Suprapubic skin (tissue), 4 donors: ENCODE data around the gene TLE1. TPM values are rescaled to one million over a fixed set of nuclear protein-coding genes. Genes with fewer than 3 reads are reported as not detected.

Source experiments
- DNase-seq, 2 donors: peaks; one replicate each; pipeline ENCODE4 v3.0.0-alpha.2; 2019; ENCODE audit warnings: low spot score in 2 of 2
- H3K27ac ChIP-seq: fragments of 200-600 bp; sonication (generic); one replicate; pipeline ENCODE4 v1.5.1; 2019
- H3K27me3 ChIP-seq: fragments of 200-600 bp; sonication (generic); one replicate; pipeline ENCODE4 v1.5.1; 2019
- H3K36me3 ChIP-seq: fragments of 200-600 bp; sonication (generic); one replicate; pipeline ENCODE4 v1.5.1; 2019
- H3K4me1 ChIP-seq: fragments of 200-600 bp; sonication (generic); one replicate; pipeline ENCODE4 v1.5.1; 2019
- H3K4me3 ChIP-seq: fragments of 200-600 bp; sonication (generic); one replicate; pipeline ENCODE4 v1.5.1; 2019; ENCODE audit warnings: mild to moderate bottlenecking
- H3K9me3 ChIP-seq: fragments of 200-600 bp; sonication (generic); one replicate; pipeline ENCODE4 v1.5.1; 2019
- CTCF ChIP-seq, 2 donors: fragments of 200-600 bp in 1 of 2; fragments of 450-650 bp in 1 of 2; sonication (generic) in 1 of 2; IDR thresholded peaks; one replicate each; pipeline ENCODE4 v1.5.1; 2016 to 2019; ENCODE audit warnings: antibody characterized with exemption in 2 of 2, mild to moderate bottlenecking in 1 of 2, moderate library complexity in 1 of 2
- EP300 ChIP-seq: sonication (generic); formaldehyde crosslinking; IDR thresholded peaks from one replicate; pipeline ENCODE4 v1.6.1; 2017; ENCODE audit warnings: antibody characterized with exemption
- POLR2A ChIP-seq, 2 donors: fragments of 450-650 bp; IDR thresholded peaks; one replicate each; pipeline ENCODE4 v1.6.1; 2017; ENCODE audit warnings: antibody characterized with exemption in 2 of 2, mild to moderate bottlenecking in 2 of 2, moderate library complexity in 2 of 2
- POLR2AphosphoS5 ChIP-seq, 3 donors: sonication (generic); formaldehyde crosslinking; IDR thresholded peaks; one replicate each; pipeline ENCODE4 v1.6.1; 2017; ENCODE audit warnings: antibody characterized with exemption in 3 of 3
- WGBS: methylation state at CpG from one replicate; pipeline ENCODE4 v1.1.5; 2018; 5-methylcytosine and 5-hydroxymethylcytosine counted together
- total RNA-seq, 4 donors: library from RNA; depleted of rRNA; stranded (reverse); fragments of >200 nt; gene quantifications; one replicate each; pipeline ENCODE4 v1.1.0, GENCODE V29; 2016

Gene TLE1
- total RNA-seq, 4 donors from 2014 or later, result 34.8 to 73.5 (median 47.5) TPM

- TF ChIP-seq POLR2A (IDR thresholded peaks at IDR 0.05), result no peak
- Histone ChIP-seq H3K36me3 (peaks cover 30% of the 10 kb centered on the region), H3K4me1 (peaks cover 9% of the 10 kb centered on the region), H3K27ac (no peak overlapping the region), H3K4me3 (no peak overlapping the region), H3K9me3 (no peaks in the 10 kb centered on the region), H3K27me3 (no peaks in the 10 kb centered on the region)
- no peak for DNase-seq
- 90% methylated on average over 7 of the region's 7 CpGs for WGBS
These were observed 58.1 kb downstream of the TLE1 start for GRCh38 chr9:81631218-81631745.

DNA sequence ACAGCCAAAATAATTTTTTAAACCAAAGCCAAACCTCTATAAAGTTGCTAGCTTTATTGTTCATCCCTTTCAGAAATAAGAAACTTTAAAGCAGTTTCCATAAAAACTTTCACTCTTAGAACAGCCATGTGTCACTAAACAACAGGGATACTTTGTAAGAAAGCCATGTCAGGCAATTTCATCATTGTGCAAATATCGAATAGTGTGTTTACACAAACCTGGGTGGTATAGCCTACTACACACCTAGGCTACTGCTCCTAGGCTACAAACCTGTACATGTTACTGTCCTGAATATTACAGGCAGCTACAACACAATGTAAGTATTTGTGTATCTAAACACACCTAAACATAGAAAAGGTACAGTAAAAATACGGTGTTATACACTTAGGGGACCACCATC, 59.9 kb downstream of the TLE1 start:
- 90% methylated on average over 2 of the region's 2 CpGs for WGBS
- Histone ChIP-seq H3K36me3 (peaks cover 27% of the 10 kb centered on the region), H3K9me3 (no peaks in the 10 kb centered on the region), H3K4me1 (peaks cover 9% of the 10 kb centered on the region), H3K27ac (no peak overlapping the region), H3K27me3 (no peaks in the 10 kb centered on the region), H3K4me3 (no peak overlapping the region)
- TF ChIP-seq POLR2AphosphoS5 (IDR thresholded peaks at IDR 0.05) (no peak), POLR2A (IDR thresholded peaks at IDR 0.05) (no peak), EP300 (no peak), CTCF (IDR thresholded peaks at IDR 0.05) (no peak)
- no peak for DNase-seq

- peaks cover 23% of the 10 kb centered on the region for H3K36me3 ChIP-seq
- TF ChIP-seq CTCF (IDR thresholded peaks at IDR 0.05), result no peak
- no peak for TF ChIP-seq EP300
- no peak for TF ChIP-seq POLR2A (IDR thresholded peaks at IDR 0.05)
- no peak for TF ChIP-seq POLR2AphosphoS5 (IDR thresholded peaks at IDR 0.05)
- H3K27me3 ChIP-seq, result no peaks in the 10 kb centered on the region
- H3K27ac ChIP-seq, result no peak overlapping the region
- no peaks in the 10 kb centered on the region for H3K9me3 ChIP-seq
- no peak for DNase-seq
- no peak overlapping the region for H3K4me3 ChIP-seq
- 91% methylated on average over 5 of the region's 5 CpGs for WGBS
- peaks cover 9% of the 10 kb centered on the region for H3K4me1 ChIP-seq
These were observed 60.5 kb downstream of the TLE1 start for GRCh38 chr9:81628897-81629296.

- DNase-seq, result no peak
- Histone ChIP-seq H3K4me1 (peaks cover 9% of the 10 kb centered on the region), H3K36me3 (peaks cover 16% of the 10 kb centered on the region), H3K27ac (no peak overlapping the region), H3K4me3 (no peak overlapping the region), H3K27me3 (no peaks in the 10 kb centered on the region), H3K9me3 (no peaks in the 10 kb centered on the region)
- WGBS, result 67% methylated on average over 3 of the region's 3 CpGs
- TF ChIP-seq EP300, result no peak
These were observed 61.9 kb downstream of the TLE1 start for GRCh38 chr9:81627481-81627880.

DNA sequence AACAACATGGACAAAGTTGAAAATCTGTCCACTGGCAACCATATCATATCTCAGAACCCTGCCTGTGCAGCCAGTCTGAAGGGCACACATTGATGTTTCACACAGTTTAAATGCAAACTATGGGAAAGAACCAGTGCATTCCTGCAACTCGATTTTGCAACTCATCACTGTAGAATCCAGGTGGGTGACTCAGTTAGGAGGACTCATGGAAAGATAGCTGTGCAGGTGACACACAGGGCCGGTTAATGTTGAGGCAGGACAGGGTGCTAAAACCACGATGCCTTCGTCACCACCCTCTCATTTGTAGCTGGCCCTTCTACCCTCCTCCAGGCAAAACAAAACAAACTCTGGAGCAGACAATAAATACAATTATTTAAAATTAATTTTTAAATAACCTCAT, 62.8 kb downstream of the TLE1 start:
- no peak for DNase-seq
- H3K36me3 ChIP-seq, result peaks cover 7% of the 10 kb centered on the region
- peaks cover 9% of the 10 kb centered on the region for H3K4me1 ChIP-seq
- H3K4me3 ChIP-seq, result no peak overlapping the region
- 58% methylated on average over 4 of the region's 4 CpGs for WGBS
- H3K27ac ChIP-seq, result no peak overlapping the region
- H3K27me3 ChIP-seq, result no peaks in the 10 kb centered on the region
- H3K9me3 ChIP-seq, result no peaks in the 10 kb centered on the region
- TF ChIP-seq EP300 (no peak), POLR2AphosphoS5 (IDR thresholded peaks at IDR 0.05) (no peak), POLR2A (IDR thresholded peaks at IDR 0.05) (no peak), CTCF (IDR thresholded peaks at IDR 0.05) (no peak)

GRCh38 chr9:81625969-81626368, 63.4 kb downstream of the TLE1 start:
- no peak overlapping the region for H3K4me3 ChIP-seq
- DNase-seq, result no peak
- H3K9me3 ChIP-seq, result no peaks in the 10 kb centered on the region
- TF ChIP-seq POLR2A (IDR thresholded peaks at IDR 0.05) (no peak), POLR2AphosphoS5 (IDR thresholded peaks at IDR 0.05) (no peak), CTCF (IDR thresholded peaks at IDR 0.05) (no peak), EP300 (no peak)
- no peaks in the 10 kb centered on the region for H3K27me3 ChIP-seq
- 90% methylated on average over 6 of the region's 6 CpGs for WGBS
- H3K4me1 ChIP-seq, result peaks cover 9% of the 10 kb centered on the region
- H3K36me3 ChIP-seq, result peaks cover 2% of the 10 kb centered on the region
- H3K27ac ChIP-seq, result no peak overlapping the region
